ENCODE results near the gene ANKRD52.
A peak's percentile ranks its signal among the peaks of the same experiment; 100 is the strongest.
"Not testable (repeated sequence)": the region's sequence is repeated elsewhere in the genome, so short reads cannot be mapped to it uniquely, and the experiment has no call there.

Gene ANKRD52

GRCh38 chr12:56258068-56258819 is at the start of gene ANKRD52:
ANKRD52 (minus strand) TSS chr12:56258384; CDS start chr12:56258269, 115 bp downstream.
- DNase-seq: peak; percentile 14

- no peak for DNase-seq
These were observed 49.2 kb upstream of the ANKRD52 start for GRCh38 chr12:56307221-56307965.

- no peak for DNase-seq
These were observed 46.8 kb upstream of the ANKRD52 start for GRCh38 chr12:56304872-56305590.

GRCh38 chr12:56304276-56304675 is 46.1 kb upstream of the ANKRD52 start:
- no peak for DNase-seq

GRCh38 chr12:56300644-56301464 is 42.7 kb upstream of the ANKRD52 start:
- no peak for DNase-seq

- DNase-seq: peak; percentile 91
These were observed 41.9 kb upstream of the ANKRD52 start, which contains the start of gene CS for GRCh38 chr12:56299853-56300643. CS (minus strand) TSS chr12:56300330; CDS start chr12:56300201, 129 bp downstream.

GRCh38 chr12:56299308-56299852 is 41.2 kb upstream of the ANKRD52 start:
- no peak for DNase-seq

- DNase-seq: no peak
These were observed 40.6 kb upstream of the ANKRD52 start for GRCh38 chr12:56298828-56299227.

GRCh38 chr12:56297400-56297799 is 39.2 kb upstream of the ANKRD52 start:
- DNase-seq: no peak

- DNase-seq: no peak
These were observed 38.1 kb upstream of the ANKRD52 start for GRCh38 chr12:56296295-56296694.

GRCh38 chr12:56293795-56294194 is 35.6 kb upstream of the ANKRD52 start:
- DNase-seq: no peak

- DNase-seq: no peak
These were observed 30.7 kb upstream of the ANKRD52 start for GRCh38 chr12:56288705-56289387.

- no peak for DNase-seq
These were observed 28.1 kb upstream of the ANKRD52 start for GRCh38 chr12:56286044-56286830.

- DNase-seq: not testable (repeated sequence)
These were observed 26.1 kb upstream of the ANKRD52 start for GRCh38 chr12:56284263-56284662.

- DNase-seq: no peak
These were observed 24.4 kb upstream of the ANKRD52 start for GRCh38 chr12:56282579-56282978.

- DNase-seq: no peak
These were observed 23.8 kb upstream of the ANKRD52 start for GRCh38 chr12:56282030-56282429.

- DNase-seq: no peak
These were observed 22.7 kb upstream of the ANKRD52 start for GRCh38 chr12:56280849-56281248.

GRCh38 chr12:56278905-56279304 is 20.7 kb upstream of the ANKRD52 start:
- DNase-seq: no peak

GRCh38 chr12:56274299-56274698 is 16.1 kb upstream of the ANKRD52 start:
- DNase-seq: no peak

- DNase-seq: not testable (repeated sequence)
These were observed 14.3 kb upstream of the ANKRD52 start for GRCh38 chr12:56272468-56272867.

Data from NCI-H1694 treated with DMSO at 0.1 percent for 48 hours (cell line).